A549 (cell line): Measurements from ENCODE around the gene TACC2. TPM values are rescaled to one million over a fixed set of nuclear protein-coding genes. Genes with fewer than 3 reads are reported as not detected.

ENCODE experiments used
- ATAC-seq, 2 experiments: fragments of 200-7000 bp in 1 of 2; fragments of >200 bp in 1 of 2; cut with Nextera tagmentation in 1 of 2; cut with Tn5 transposase in 1 of 2; 3 replicates each; pipeline versions ENCODE4 v1.8.0 to v1.9.1; 2018 to 2020; ENCODE audit warnings: mild to moderate bottlenecking in 1 of 2, moderate library complexity in 1 of 2
- CTCF ChIA-PET: fragments of 300-600 bp; sonication (Branson Sonifier 250); formaldehyde crosslinking; extraction: SDS; loops from one replicate; lab custom pipeline; 2021; ENCODE audit warnings: antibody characterized with exemption, inconsistent platforms; lab: Yijun Ruan, JAX
- POLR2A ChIA-PET: fragments of 350-600 bp; formaldehyde crosslinking; extraction: SDS; loops from one replicate; lab custom pipeline; 2021; ENCODE audit warnings: antibody characterized with exemption, inconsistent platforms; lab: Yijun Ruan, JAX
- DNase-seq, 2 experiments: peaks; one replicate each; pipeline versions ENCODE4 v3.0.0 to v3.0.0-alpha.2; 2011 to 2016; ENCODE audit warnings: low read depth in 1 of 2, low spot score in 1 of 2
- FAIRE-seq: peaks from 2 replicates; lab custom pipeline; 2011; peaks lifted over from hg19 to GRCh38; lab: Jason Lieb, UNC
- H3K27ac ChIP-seq, 2 experiments: fragments of >200 bp; sonication (Bioruptor Twin); formaldehyde crosslinking; 3 replicates each; pipeline ENCODE4 v1.5.1; 2016 to 2017
- H3K4me1 ChIP-seq: fragments of >200 bp; sonication (Bioruptor Twin); formaldehyde crosslinking; 3 replicates; pipeline ENCODE4 v1.6.1; 2016
- H3K4me2 ChIP-seq: fragments of >200 bp; sonication (Bioruptor Twin); formaldehyde crosslinking; 3 replicates; pipeline ENCODE4 v1.6.1; 2016
- H3K4me3 ChIP-seq: fragments of >200 bp; sonication (Bioruptor Twin); formaldehyde crosslinking; 3 replicates; pipeline ENCODE4 v1.5.1; 2016
- H3K9me3 ChIP-seq: fragments of >200 bp; sonication (Bioruptor Twin); formaldehyde crosslinking; 3 replicates; pipeline ENCODE4 v1.6.1; 2016
- CBX8 ChIP-seq: fragments of 200-600 bp; sonication (generic); IDR thresholded peaks from 2 replicates; pipeline ENCODE4 v1.6.1; 2016
- CHD2 ChIP-seq: fragments of 150-350 bp; IDR thresholded peaks from 2 replicates; pipeline ENCODE4 v1.6.1; 2014; ENCODE audit warnings: low read length; ENCODE audit not compliant: partially characterized antibody
- CHD4 ChIP-seq: fragments of 200-600 bp; sonication (generic); IDR thresholded peaks from 2 replicates; pipeline ENCODE4 v1.6.1; 2016; ENCODE audit warnings: antibody characterized with exemption, mild to moderate bottlenecking, borderline replicate concordance
- EHF ChIP-seq: fragments of 250-450 bp; sonication (Bioruptor Pico); IDR thresholded peaks from 2 replicates; pipeline ENCODE4 v1.5.0; 2020; ENCODE audit warnings: mild to moderate bottlenecking
- ESRRA ChIP-seq: fragments of 150-350 bp; IDR thresholded peaks from 2 replicates; pipeline ENCODE4 v1.6.1; 2014; ENCODE audit warnings: mild to moderate bottlenecking, low read length, borderline replicate concordance
- HEYL ChIP-seq: fragments of 250-450 bp; sonication (Bioruptor Pico); IDR thresholded peaks from 2 replicates; pipeline ENCODE4 v1.8.0; 2021; ENCODE audit warnings: mild to moderate bottlenecking, moderate library complexity
- KDM5A ChIP-seq: fragments of 200-600 bp; sonication (generic); IDR thresholded peaks from 2 replicates; pipeline ENCODE4 v1.6.1; 2016; ENCODE audit warnings: antibody characterized with exemption, mild to moderate bottlenecking
- MAX ChIP-seq: IDR thresholded peaks from 2 replicates; pipeline ENCODE4 v1.6.1; 2012
- MAZ ChIP-seq: fragments of 150-350 bp; IDR thresholded peaks from 2 replicates; pipeline ENCODE4 v1.6.1; 2014; ENCODE audit warnings: antibody characterized with exemption, low read depth, low read length, borderline replicate concordance
- MYC ChIP-seq: IDR thresholded peaks from 2 replicates; pipeline ENCODE4 v1.6.1; 2012; ENCODE audit warnings: mild to moderate bottlenecking, inconsistent platforms, low read length, improper control_type of control experiment, borderline replicate concordance
- PHF8 ChIP-seq: fragments of 200-600 bp; sonication (generic); IDR thresholded peaks from 2 replicates; pipeline ENCODE4 v1.6.1; 2016; ENCODE audit warnings: low read depth, mild to moderate bottlenecking, antibody characterized with exemption, moderate library complexity, borderline replicate concordance
- RARB ChIP-seq: fragments of 250-450 bp; sonication (Bioruptor Pico); IDR thresholded peaks from 2 replicates; pipeline ENCODE4 v1.8.0; 2021; ENCODE audit warnings: mild to moderate bottlenecking, moderate library complexity
- RCOR1 ChIP-seq: fragments of 150-350 bp; IDR thresholded peaks from 2 replicates; pipeline ENCODE4 v1.6.1; 2014; ENCODE audit warnings: antibody characterized with exemption, low read length, low read depth
- RFX5 ChIP-seq: fragments of 450-650 bp; IDR thresholded peaks from 2 replicates; pipeline ENCODE4 v1.7.1; 2014; ENCODE audit warnings: antibody characterized with exemption, mild to moderate bottlenecking, moderate library complexity
- SREBF2 ChIP-seq: fragments of 450-650 bp; IDR thresholded peaks from 2 replicates; pipeline ENCODE4 v1.6.1; 2014; ENCODE audit warnings: mild to moderate bottlenecking, moderate library complexity
- ZFP36 ChIP-seq: fragments of 450-650 bp; IDR thresholded peaks from 2 replicates; pipeline ENCODE4 v1.6.1; 2014; ENCODE audit warnings: borderline replicate concordance; ENCODE audit not compliant: partially characterized antibody
- WGBS: methylation state at CpG from one replicate; pipeline ENCODE4 v1.1.6; 2017; ENCODE audit errors: missing lambda C conversion rate; 5-methylcytosine and 5-hydroxymethylcytosine counted together
- polyA plus RNA-seq, 4 experiments: library from polyadenylated mRNA; depleted of rRNA in 3 of 4; stranded (reverse); fragments of >200 nt; fragmentation: RNase III in 1 of 4; extraction: RNeasy Plus Mini Kit Qiagen cat#74134 plus additional on column Dnase treatment in 1 of 4; gene quantifications; 2 replicates in 3 of 4; 3 replicates in 1 of 4; pipeline ENCODE4 v1.2.3, GENCODE V29; 2011 to 2017
- TF ChIP-seq, protein P1 (sequence below): fragments of 150-350 bp; IDR thresholded peaks from 2 replicates; pipeline ENCODE4 v1.6.1; 2014; ENCODE audit warnings: low read depth, mild to moderate bottlenecking, low read length
- TF ChIP-seq, protein P2 (sequence below): fragments of >200 bp; sonication (Bioruptor Twin); formaldehyde crosslinking; IDR thresholded peaks from 2 replicates; pipeline ENCODE4 v1.6.1; 2016
- TF ChIP-seq, protein P3 (sequence below): IDR thresholded peaks from 2 replicates; pipeline ENCODE4 v1.6.1; 2012
- TF ChIP-seq, protein P4 (sequence below): fragments of >200 bp; sonication (Bioruptor Twin); formaldehyde crosslinking; IDR thresholded peaks from 3 replicates; pipeline ENCODE4 v1.5.1; 2016
- TF ChIP-seq, protein P5 (sequence below): IDR thresholded peaks from 2 replicates; pipeline ENCODE4 v1.6.1; 2012; ENCODE audit warnings: low read depth, borderline replicate concordance

TACC2 gene
- polyA plus RNA-seq, 2 of the 4 experiments (the other 2 are of a cell fraction): 83.3 to 128 TPM

DNA sequence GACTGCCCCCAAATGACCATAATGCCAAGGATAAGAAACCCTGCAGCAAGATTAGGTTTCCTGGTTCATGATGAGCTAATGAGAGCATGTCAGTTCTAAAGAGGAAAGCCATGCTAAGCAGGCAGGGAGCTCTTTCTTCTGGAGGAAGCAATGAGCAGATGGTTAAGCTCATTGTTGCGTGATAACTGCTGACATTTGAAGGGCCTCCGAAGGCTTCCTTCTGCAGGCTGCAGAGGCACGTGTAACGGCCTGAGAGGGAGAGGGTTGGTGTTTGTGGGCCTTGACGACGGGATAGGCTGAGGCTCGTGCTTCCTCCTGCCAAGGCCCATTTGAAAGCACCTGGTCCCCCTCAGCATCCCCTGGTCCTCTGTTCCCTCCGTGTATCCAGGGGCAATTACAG lies 218.6 kb downstream of the TACC2 start:
- ChIA-PET CTCF (no interaction called here), POLR2A (interaction anchor here (0.5 kb wide), 1 partner anchor 1254 kb away, joined by 3 read pairs; no protein-coding TSS in a partner anchor)
- ATAC-seq (no peak), FAIRE-seq (no peak), DNase-seq (no peak)
- H3K27ac ChIP-seq: no peak overlapping the region
- WGBS: 93% methylated on average over 8 of the region's 8 CpGs
- H3K4me3 ChIP-seq: no peak overlapping the region
- H3K4me1 ChIP-seq: peaks cover 21% of the 10 kb centered on the region
- H3K4me2 ChIP-seq: no peak overlapping the region
- no peaks in the 10 kb centered on the region for H3K9me3 ChIP-seq
- TF ChIP-seq, protein P1, sequence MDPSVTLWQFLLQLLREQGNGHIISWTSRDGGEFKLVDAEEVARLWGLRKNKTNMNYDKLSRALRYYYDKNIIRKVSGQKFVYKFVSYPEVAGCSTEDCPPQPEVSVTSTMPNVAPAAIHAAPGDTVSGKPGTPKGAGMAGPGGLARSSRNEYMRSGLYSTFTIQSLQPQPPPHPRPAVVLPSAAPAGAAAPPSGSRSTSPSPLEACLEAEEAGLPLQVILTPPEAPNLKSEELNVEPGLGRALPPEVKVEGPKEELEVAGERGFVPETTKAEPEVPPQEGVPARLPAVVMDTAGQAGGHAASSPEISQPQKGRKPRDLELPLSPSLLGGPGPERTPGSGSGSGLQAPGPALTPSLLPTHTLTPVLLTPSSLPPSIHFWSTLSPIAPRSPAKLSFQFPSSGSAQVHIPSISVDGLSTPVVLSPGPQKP: no peak
- TF ChIP-seq MYC (no peak), ZFP36 (no peak), EHF (no peak), CBX8 (no peak), KDM5A (no peak), RFX5 (no peak), MAZ (no peak), RCOR1 (no peak), PHF8 (no peak), MAX (no peak), CHD2 (no peak), CHD4 (no peak), RARB (CRISPR knock-in tag) (no peak), SREBF2 (no peak)
- TF ChIP-seq, protein P2, sequence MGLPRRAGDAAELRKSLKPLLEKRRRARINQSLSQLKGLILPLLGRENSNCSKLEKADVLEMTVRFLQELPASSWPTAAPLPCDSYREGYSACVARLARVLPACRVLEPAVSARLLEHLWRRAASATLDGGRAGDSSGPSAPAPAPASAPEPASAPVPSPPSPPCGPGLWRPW: no peak
- TF ChIP-seq, protein P3, sequence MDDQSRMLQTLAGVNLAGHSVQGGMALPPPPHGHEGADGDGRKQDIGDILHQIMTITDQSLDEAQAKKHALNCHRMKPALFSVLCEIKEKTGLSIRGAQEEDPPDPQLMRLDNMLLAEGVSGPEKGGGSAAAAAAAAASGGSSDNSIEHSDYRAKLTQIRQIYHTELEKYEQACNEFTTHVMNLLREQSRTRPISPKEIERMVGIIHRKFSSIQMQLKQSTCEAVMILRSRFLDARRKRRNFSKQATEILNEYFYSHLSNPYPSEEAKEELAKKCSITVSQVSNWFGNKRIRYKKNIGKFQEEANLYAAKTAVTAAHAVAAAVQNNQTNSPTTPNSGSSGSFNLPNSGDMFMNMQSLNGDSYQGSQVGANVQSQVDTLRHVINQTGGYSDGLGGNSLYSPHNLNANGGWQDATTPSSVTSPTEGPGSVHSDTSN: no peak
- TF ChIP-seq, protein P4, sequence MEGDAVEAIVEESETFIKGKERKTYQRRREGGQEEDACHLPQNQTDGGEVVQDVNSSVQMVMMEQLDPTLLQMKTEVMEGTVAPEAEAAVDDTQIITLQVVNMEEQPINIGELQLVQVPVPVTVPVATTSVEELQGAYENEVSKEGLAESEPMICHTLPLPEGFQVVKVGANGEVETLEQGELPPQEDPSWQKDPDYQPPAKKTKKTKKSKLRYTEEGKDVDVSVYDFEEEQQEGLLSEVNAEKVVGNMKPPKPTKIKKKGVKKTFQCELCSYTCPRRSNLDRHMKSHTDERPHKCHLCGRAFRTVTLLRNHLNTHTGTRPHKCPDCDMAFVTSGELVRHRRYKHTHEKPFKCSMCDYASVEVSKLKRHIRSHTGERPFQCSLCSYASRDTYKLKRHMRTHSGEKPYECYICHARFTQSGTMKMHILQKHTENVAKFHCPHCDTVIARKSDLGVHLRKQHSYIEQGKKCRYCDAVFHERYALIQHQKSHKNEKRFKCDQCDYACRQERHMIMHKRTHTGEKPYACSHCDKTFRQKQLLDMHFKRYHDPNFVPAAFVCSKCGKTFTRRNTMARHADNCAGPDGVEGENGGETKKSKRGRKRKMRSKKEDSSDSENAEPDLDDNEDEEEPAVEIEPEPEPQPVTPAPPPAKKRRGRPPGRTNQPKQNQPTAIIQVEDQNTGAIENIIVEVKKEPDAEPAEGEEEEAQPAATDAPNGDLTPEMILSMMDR: no peak
- TF ChIP-seq, protein P5, sequence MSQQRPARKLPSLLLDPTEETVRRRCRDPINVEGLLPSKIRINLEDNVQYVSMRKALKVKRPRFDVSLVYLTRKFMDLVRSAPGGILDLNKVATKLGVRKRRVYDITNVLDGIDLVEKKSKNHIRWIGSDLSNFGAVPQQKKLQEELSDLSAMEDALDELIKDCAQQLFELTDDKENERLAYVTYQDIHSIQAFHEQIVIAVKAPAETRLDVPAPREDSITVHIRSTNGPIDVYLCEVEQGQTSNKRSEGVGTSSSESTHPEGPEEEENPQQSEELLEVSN: no peak

DNA sequence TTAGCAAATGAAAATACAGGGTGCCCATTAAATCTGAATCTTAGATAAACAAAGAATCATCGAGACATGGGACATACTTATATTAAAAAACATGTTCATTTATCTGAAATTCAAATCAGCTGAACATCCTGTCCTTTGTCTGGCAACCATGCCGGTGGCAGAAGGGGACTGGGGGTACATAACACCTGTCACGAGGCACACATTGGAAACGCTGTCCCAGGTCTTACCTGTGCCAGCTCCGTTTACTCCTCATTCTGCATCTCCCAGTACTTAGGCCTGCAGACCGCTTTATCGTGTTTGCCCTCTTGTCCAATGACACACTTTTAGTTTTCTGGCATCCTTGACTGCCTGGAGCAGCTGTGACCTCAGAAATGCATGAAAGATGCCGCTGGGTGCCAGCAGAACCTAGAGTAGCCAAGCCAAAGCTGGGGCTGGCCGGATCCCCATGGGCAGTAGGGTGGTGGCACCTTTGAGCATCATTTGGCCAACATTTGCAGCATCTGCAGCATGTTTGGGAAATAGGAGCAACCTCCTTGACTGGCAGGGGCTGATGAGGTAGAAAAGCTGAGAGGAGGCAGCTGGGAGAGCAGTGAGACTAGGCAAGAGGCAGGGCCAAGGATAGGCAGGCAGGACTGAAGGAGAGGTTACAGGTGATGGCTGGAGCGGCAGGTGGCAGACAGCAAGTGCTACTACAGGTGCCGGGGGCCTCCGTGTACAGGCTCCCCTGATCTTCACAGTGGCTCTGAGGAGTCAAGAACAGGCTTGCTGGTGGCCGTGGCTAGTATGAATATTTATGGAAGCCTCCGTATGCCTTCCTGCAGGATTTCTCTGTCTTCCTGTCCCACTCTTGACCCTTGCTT lies 219.8 kb downstream of the TACC2 start:
- POLR2A ChIA-PET: no interaction called here
- ATAC-seq: no peak
- no peaks in the 10 kb centered on the region for H3K9me3 ChIP-seq
- peaks cover 21% of the 10 kb centered on the region for H3K4me1 ChIP-seq
- no peak overlapping the region for H3K4me2 ChIP-seq
- no peak overlapping the region for H3K27ac ChIP-seq
- DNase-seq: no peak
- TF ChIP-seq ESRRA (no peak), HEYL (CRISPR knock-in tag) (no peak), RCOR1 (no peak), PHF8 (no peak)
- TF ChIP-seq, all 56 proteins: peak for 0
- 93% methylated on average over 14 of the region's 14 CpGs for WGBS
- no peak overlapping the region for H3K4me3 ChIP-seq
- CTCF ChIA-PET: no interaction called here
- FAIRE-seq: no peak
